LHCN-M2 (cell line): Measurements from ENCODE around the gene HHIPL1. TPM values are rescaled to one million over a fixed set of nuclear protein-coding genes. Genes with fewer than 3 reads are reported as not detected.

Experiments used
- total RNA-seq: library from RNA; depleted of rRNA; stranded (reverse); fragments of >200 nt; gene quantifications from 2 replicates; pipeline ENCODE4 v1.2.3, GENCODE V29; 2014; rRNA removed

Gene HHIPL1
- total RNA-seq, 1 experiment from 2014 or later = 0.92 TPM

Other genes starting within 250 kb of the HHIPL1 start
- gene SETD3, start 164.3 kb upstream of the HHIPL1 start, total RNA-seq = 48.5 and 50.3 TPM in 2 replicates
- 9.4 and 19.8 TPM in 2 replicates for gene CCNK, start 163.7 kb upstream of the HHIPL1 start, total RNA-seq
- 1.9 and 2.4 TPM in 2 replicates for gene CCDC85C, start 40.9 kb upstream of the HHIPL1 start, total RNA-seq
- 0.38 and 0.40 TPM in 2 replicates for gene CYP46A1, start 39.2 kb downstream of the HHIPL1 start, total RNA-seq
- gene EML1, start 148.3 kb downstream of the HHIPL1 start, total RNA-seq = 27.2 and 27.8 TPM in 2 replicates